ENCODE data around the gene TSPAN2.

TSPAN2 gene

GRCh38 chr1:115051850-115052249, 37.5 kb downstream of the TSPAN2 start:
- Histone ChIP-seq H4K20me1 (ENCODE audit: insufficient read depth) (no peaks in the 10 kb centered on the region), H3K79me2 (ENCODE audit: insufficient read depth, low read depth) (no peaks in the 10 kb centered on the region), H3K9ac (no peak overlapping the region), H3K4me2 (no peak overlapping the region), H3K27ac (no peak overlapping the region), H3K4me3 (IDR thresholded peaks at IDR 0.05; ENCODE audit: insufficient read depth, low read depth, low read length) (no peak overlapping the region), H2AFZ (ENCODE audit: low read depth) (no peak overlapping the region), H3K4me1 (ENCODE audit: low read depth, poor library complexity, severe bottlenecking) (peaks cover 13% of the 10 kb centered on the region), H3K27me3 (ENCODE audit: insufficient read depth, low read depth) (no peaks in the 10 kb centered on the region), H3K36me3 (ENCODE audit: insufficient read depth) (no peaks in the 10 kb centered on the region)
- TF ChIP-seq CTCF (conservative IDR thresholded peaks at IDR 0.05; ENCODE audit: low read depth, low read length), result no peak

- Histone ChIP-seq H3K79me2 (ENCODE audit: insufficient read depth, low read depth) (no peaks in the 10 kb centered on the region), H4K20me1 (ENCODE audit: insufficient read depth) (no peaks in the 10 kb centered on the region), H3K4me2 (no peak overlapping the region), H3K4me3 (IDR thresholded peaks at IDR 0.05; ENCODE audit: insufficient read depth, low read depth, low read length) (no peak overlapping the region), H3K27ac (no peak overlapping the region), H3K36me3 (ENCODE audit: insufficient read depth) (no peaks in the 10 kb centered on the region), H3K27me3 (ENCODE audit: insufficient read depth, low read depth) (no peaks in the 10 kb centered on the region), H3K4me1 (ENCODE audit: low read depth, poor library complexity, severe bottlenecking) (no peaks in the 10 kb centered on the region), H3K9ac (no peak overlapping the region), H2AFZ (ENCODE audit: low read depth) (no peak overlapping the region)
- no peak for TF ChIP-seq CTCF (conservative IDR thresholded peaks at IDR 0.05; ENCODE audit: low read depth, low read length)
Measured at GRCh38 chr1:115046751-115047150, 42.6 kb downstream of the TSPAN2 start.

- Histone ChIP-seq H3K9ac (no peak overlapping the region), H2AFZ (ENCODE audit: low read depth) (no peak overlapping the region), H3K27ac (no peak overlapping the region), H3K4me3 (IDR thresholded peaks at IDR 0.05; ENCODE audit: insufficient read depth, low read depth, low read length) (no peak overlapping the region), H3K4me1 (ENCODE audit: low read depth, poor library complexity, severe bottlenecking) (no peaks in the 10 kb centered on the region), H3K79me2 (ENCODE audit: insufficient read depth, low read depth) (no peaks in the 10 kb centered on the region), H4K20me1 (ENCODE audit: insufficient read depth) (no peaks in the 10 kb centered on the region), H3K27me3 (ENCODE audit: insufficient read depth, low read depth) (no peaks in the 10 kb centered on the region), H3K36me3 (ENCODE audit: insufficient read depth) (no peaks in the 10 kb centered on the region), H3K4me2 (no peak overlapping the region)
- TF ChIP-seq CTCF (conservative IDR thresholded peaks at IDR 0.05; ENCODE audit: low read depth, low read length), result no peak
Measured at GRCh38 chr1:115041654-115042053, 47.6 kb downstream of the TSPAN2 start.

- Histone ChIP-seq H3K4me3 (IDR thresholded peaks at IDR 0.05; ENCODE audit: insufficient read depth, low read depth, low read length) (no peak overlapping the region), H3K27me3 (ENCODE audit: insufficient read depth, low read depth) (no peaks in the 10 kb centered on the region), H3K27ac (no peak overlapping the region), H3K9ac (no peak overlapping the region), H3K4me2 (no peak overlapping the region), H3K36me3 (ENCODE audit: insufficient read depth) (no peaks in the 10 kb centered on the region), H3K4me1 (ENCODE audit: low read depth, poor library complexity, severe bottlenecking) (no peaks in the 10 kb centered on the region), H3K79me2 (ENCODE audit: insufficient read depth, low read depth) (no peaks in the 10 kb centered on the region), H4K20me1 (ENCODE audit: insufficient read depth) (no peaks in the 10 kb centered on the region), H2AFZ (ENCODE audit: low read depth) (no peak overlapping the region)
- no peak for TF ChIP-seq CTCF (conservative IDR thresholded peaks at IDR 0.05; ENCODE audit: low read depth, low read length)
Measured at GRCh38 chr1:115040501-115040900, 48.8 kb downstream of the TSPAN2 start.

Data from KMS-11 (cell line).